LNCAP (cell line): ENCODE measurements around the gene TRMT10A.

Source experiments
- TF ChIP-seq, protein P1 (sequence below): fragments of 450-650 bp; IDR thresholded peaks from 2 replicates; pipeline ENCODE4 v1.5.1; 2017; ENCODE audit warnings: mild to moderate bottlenecking

The TRMT10A gene, protein sequence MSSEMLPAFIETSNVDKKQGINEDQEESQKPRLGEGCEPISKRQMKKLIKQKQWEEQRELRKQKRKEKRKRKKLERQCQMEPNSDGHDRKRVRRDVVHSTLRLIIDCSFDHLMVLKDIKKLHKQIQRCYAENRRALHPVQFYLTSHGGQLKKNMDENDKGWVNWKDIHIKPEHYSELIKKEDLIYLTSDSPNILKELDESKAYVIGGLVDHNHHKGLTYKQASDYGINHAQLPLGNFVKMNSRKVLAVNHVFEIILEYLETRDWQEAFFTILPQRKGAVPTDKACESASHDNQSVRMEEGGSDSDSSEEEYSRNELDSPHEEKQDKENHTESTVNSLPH

DNA sequence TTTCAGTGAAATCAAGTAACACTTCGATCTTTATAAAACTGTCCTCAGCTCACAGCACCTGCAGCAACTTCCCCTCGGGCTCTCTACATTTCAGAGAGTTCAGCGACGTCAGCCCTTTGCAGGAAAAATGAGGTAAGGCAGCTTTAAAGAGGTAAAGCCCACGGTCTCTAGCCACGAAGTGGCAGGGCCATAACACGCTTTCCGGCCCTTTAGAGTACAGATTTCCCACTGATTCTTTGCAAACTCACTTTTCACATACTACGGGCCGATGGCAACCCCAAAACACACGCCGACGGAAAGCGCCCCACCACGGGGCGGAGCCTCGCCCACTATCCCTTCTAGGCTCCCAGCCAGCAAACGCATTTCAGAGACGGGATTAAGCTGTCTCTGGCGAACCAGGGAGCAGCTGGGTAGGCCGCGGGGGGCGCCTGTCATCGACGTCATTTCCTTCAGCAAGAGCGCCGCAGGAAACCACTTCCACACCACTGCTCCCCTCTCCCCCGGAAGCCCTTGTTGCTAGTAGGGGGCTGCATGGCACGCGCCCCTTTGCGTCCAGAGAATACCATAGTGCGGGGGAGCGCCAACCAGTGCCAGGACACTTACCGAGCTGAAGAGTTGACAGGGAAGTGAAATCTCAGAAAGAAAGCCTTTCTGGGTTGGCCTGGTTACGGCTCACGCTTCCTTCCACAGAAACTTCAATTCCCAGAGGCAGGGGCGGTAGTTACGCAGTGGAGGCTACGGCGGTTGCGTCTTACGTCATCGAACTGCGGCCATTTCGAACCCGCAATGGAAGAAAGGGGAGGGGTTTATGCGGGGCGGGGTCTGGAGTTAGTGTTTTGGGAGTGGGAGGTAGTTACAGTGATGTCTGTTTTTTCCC lies at the start of gene TRMT10A:
Gene TRMT10A (minus strand): TSS at position 730 of the 877 bp plus-strand sequence. CDS start 4,701 bp downstream, outside the sequence.
- TF ChIP-seq, protein P1, sequence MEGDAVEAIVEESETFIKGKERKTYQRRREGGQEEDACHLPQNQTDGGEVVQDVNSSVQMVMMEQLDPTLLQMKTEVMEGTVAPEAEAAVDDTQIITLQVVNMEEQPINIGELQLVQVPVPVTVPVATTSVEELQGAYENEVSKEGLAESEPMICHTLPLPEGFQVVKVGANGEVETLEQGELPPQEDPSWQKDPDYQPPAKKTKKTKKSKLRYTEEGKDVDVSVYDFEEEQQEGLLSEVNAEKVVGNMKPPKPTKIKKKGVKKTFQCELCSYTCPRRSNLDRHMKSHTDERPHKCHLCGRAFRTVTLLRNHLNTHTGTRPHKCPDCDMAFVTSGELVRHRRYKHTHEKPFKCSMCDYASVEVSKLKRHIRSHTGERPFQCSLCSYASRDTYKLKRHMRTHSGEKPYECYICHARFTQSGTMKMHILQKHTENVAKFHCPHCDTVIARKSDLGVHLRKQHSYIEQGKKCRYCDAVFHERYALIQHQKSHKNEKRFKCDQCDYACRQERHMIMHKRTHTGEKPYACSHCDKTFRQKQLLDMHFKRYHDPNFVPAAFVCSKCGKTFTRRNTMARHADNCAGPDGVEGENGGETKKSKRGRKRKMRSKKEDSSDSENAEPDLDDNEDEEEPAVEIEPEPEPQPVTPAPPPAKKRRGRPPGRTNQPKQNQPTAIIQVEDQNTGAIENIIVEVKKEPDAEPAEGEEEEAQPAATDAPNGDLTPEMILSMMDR, result no peak

DNA sequence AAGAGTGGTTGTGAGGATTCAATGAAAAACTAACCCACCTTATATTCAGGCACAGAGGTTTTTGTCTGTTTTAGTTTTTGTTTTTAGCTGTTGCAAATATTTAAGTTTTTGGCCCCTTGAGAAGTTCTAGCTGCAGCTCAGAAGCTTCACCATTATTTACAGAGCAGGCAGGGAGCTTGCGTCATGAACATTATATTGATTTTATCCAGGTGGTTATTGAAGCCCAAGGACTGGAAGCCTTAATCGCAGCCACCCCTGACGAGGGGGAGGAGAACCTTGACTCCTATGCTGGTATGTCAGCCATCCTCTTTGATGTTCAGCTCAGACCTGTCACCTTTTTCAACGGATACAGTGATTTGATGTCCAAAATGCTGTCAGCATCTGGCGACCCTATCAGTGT lies 48.9 kb upstream of the TRMT10A start:
- TF ChIP-seq, protein P1, result no peak

DNA sequence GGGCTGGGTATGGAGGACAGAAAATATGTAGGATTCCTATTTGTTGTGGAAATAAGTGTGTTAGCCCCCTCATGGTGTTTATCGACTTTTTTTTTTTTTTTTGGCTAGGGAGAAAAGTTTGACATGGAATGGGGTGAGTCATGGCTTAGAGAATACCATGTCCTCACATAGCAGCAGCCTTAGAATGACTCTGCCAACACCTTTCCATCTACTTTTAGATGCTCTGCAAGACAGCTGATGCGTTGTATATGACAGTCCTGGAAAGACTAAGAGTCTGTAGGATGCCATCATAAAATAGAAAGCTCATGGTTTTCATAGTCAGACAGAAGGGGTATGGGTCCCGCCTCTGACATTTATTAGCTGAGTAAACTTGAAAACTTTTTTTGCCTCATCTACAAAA lies 48.4 kb upstream of the TRMT10A start:
- TF ChIP-seq, protein P1, result no peak

DNA sequence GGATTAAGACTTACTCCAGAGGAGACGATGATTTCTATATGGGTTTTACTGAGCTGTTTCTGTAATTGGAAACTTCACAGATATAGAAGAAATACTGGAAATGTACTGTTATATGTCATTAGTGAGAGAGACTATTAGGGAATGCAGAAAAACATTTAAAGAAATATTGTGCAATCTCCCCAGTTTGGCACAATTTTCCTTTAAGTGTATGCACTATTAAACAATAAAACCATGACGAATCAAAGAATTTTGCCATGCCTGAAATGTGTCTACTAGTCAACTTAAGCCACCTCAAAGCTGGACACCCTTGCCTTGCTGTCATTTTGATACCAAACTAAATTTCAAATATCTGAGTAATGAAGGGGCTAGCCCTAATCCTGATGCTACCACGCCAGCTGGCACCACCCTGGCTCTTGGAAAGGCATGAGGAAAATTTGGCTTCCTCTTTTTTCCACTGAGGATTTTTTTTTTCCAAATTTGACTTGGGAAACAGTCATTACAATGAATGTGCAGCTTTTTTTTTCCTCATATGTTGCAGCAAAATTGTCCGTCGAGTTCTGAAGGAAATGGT lies 46.9 kb upstream of the TRMT10A start:
- TF ChIP-seq, protein P1, result no peak

DNA sequence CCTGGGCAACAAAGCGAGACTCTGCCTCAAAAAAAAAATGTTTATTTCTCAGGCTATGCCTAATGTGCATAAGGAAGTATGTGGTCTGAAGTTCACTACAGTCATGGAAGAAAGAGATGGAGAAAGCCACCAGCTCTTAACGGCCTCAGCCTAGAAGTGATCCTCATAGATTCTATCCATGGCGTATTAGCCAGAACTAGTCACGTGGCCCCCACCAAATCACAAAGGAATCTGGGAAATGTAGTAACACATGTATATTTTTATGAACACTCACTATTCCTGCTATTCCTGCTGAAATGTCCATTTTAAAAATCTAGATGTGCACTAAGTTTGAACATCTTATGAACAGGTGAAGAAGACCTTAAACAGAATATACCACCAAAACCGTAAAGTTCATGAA lies 44.6 kb upstream of the TRMT10A start:
- TF ChIP-seq, protein P1, result no peak

DNA sequence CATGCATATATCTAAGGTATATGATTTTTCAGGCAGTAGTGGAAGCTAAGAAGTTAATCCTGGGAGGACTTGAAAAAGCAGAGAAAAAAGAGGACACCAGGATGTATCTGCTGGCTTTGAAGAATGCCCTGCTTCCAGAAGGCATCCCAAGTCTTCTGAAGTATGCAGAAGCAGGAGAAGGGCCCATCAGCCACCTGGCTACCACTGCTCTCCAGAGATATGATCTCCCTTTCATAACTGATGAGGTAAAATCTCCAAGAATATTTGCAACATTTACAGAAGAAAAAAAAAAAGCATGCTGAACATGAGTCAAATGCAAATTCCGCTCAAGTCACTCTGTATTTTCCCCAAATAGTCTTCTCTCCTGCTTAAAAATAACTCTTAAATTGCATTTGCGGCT lies 42.9 kb upstream of the TRMT10A start:
- TF ChIP-seq, protein P1, result no peak

DNA sequence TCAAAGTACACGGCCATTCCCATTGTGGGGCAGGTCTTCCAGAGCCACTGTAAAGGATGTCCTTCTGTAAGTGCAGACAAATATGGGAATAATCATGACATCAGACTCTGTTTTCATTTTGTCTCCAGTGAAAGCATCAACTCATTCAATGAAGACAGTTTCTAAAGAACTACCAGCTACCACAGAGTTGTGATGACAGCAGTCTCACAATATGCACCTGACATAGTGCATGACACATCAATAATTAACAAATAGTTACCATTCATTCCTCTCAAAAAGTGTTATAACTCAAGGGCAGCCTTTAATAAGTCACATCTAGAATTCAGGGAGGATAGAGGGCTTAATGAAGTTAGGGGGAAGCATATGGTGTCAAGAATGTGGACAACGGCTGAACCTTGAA lies 31.0 kb upstream of the TRMT10A start:
- TF ChIP-seq, protein P1, result no peak
